HepG2 (cell line): ENCODE data around the gene POU3F1. TPM values are rescaled to one million over a fixed set of nuclear protein-coding genes. Genes with fewer than 3 reads are reported as not detected.

Source experiments
- ARID2 ChIP-seq: sonication (generic); formaldehyde crosslinking; IDR thresholded peaks from 2 replicates; pipeline ENCODE4 v1.8.1; 2022; ENCODE audit warnings: mild to moderate bottlenecking, missing genetic modification reagents, borderline replicate concordance
- ATF6 ChIP-seq: sonication (generic); formaldehyde crosslinking; conservative IDR thresholded peaks from 2 replicates; pipeline ENCODE4 v1.4.0; 2020; ENCODE audit warnings: missing genetic modification reagents
- BATF2 ChIP-seq: sonication (generic); formaldehyde crosslinking; IDR thresholded peaks from 2 replicates; pipeline ENCODE4 v1.8.0; 2022; ENCODE audit warnings: mild to moderate bottlenecking, missing genetic modification reagents, moderate library complexity
- DBP ChIP-seq: sonication (generic); formaldehyde crosslinking; IDR thresholded peaks from 2 replicates; pipeline ENCODE4 v1.4.0; 2020; ENCODE audit warnings: missing genetic modification reagents; ENCODE audit errors: not compliant biosample characterization
- ESRRA ChIP-seq: sonication (generic); formaldehyde crosslinking; IDR thresholded peaks from 2 replicates; pipeline ENCODE4 v1.5.1; 2020; ENCODE audit warnings: mild to moderate bottlenecking, low read depth, missing genetic modification reagents
- FIP1L1 ChIP-seq: fragments of 200-400 bp; formaldehyde crosslinking; IDR thresholded peaks from 2 replicates; pipeline ENCODE4 v1.6.1; 2018; ENCODE audit warnings: low read depth, mild to moderate bottlenecking, low read length, moderate library complexity, borderline replicate concordance; ENCODE audit not compliant: insufficient read depth
- FOXC1 ChIP-seq: sonication (generic); formaldehyde crosslinking; IDR thresholded peaks from 2 replicates; pipeline ENCODE4 v1.8.0; 2022; ENCODE audit warnings: mild to moderate bottlenecking, missing genetic modification reagents, borderline replicate concordance
- KMT2B ChIP-seq: IDR thresholded peaks from 2 replicates; pipeline ENCODE4 v1.6.1; 2016; ENCODE audit warnings: missing genetic modification reagents, missing compliant biosample characterization
- NFYB ChIP-seq: sonication (generic); formaldehyde crosslinking; IDR thresholded peaks from 2 replicates; pipeline ENCODE4 v1.4.0; 2020; ENCODE audit warnings: missing genetic modification reagents
- PCBP2 ChIP-seq: fragments of 200-400 bp; formaldehyde crosslinking; optimal IDR thresholded peaks from 2 replicates; pipeline ENCODE3; 2018; ENCODE audit warnings: low read length, low read depth; ENCODE audit not compliant: poor library complexity, severe bottlenecking
- PTBP1 ChIP-seq: fragments of 200-400 bp; formaldehyde crosslinking; IDR thresholded peaks from 2 replicates; pipeline ENCODE4 v1.6.1; 2018; ENCODE audit warnings: low read length, low read depth; ENCODE audit not compliant: poor library complexity, severe bottlenecking
- RBM39 ChIP-seq: fragments of 200-400 bp; formaldehyde crosslinking; IDR thresholded peaks from one replicate; pipeline ENCODE4 v1.6.1; 2018; ENCODE audit warnings: antibody characterized with exemption, mild to moderate bottlenecking, low read depth, low read length; ENCODE audit not compliant: poor library complexity, severe bottlenecking
- ZMYM4 ChIP-seq: sonication (generic); formaldehyde crosslinking; IDR thresholded peaks from 2 replicates; pipeline ENCODE4 v1.8.1; 2023; ENCODE audit warnings: mild to moderate bottlenecking, missing genetic modification reagents
- ZNF431 ChIP-seq: sonication (generic); formaldehyde crosslinking; IDR thresholded peaks from 2 replicates; pipeline ENCODE4 v1.9.0; 2022; ENCODE audit warnings: missing genetic modification reagents, low read depth, mild to moderate bottlenecking, borderline replicate concordance
- ZNF460 ChIP-seq: sonication (generic); formaldehyde crosslinking; IDR thresholded peaks from 2 replicates; pipeline ENCODE4 v1.5.1; 2020; ENCODE audit warnings: missing genetic modification reagents, mild to moderate bottlenecking, borderline replicate concordance
- ZNF512B ChIP-seq: sonication (generic); formaldehyde crosslinking; IDR thresholded peaks from 2 replicates; pipeline ENCODE4 v1.5.1; 2020; ENCODE audit warnings: missing genetic modification reagents, mild to moderate bottlenecking, borderline replicate concordance
- ZNF709 ChIP-seq: sonication (generic); formaldehyde crosslinking; IDR thresholded peaks from 2 replicates; pipeline ENCODE4 v1.5.0; 2020; ENCODE audit warnings: mild to moderate bottlenecking, missing genetic modification reagents
- ZNF761 ChIP-seq: sonication (generic); formaldehyde crosslinking; conservative IDR thresholded peaks from 2 replicates; pipeline ENCODE4 v1.4.0; 2020; ENCODE audit warnings: mild to moderate bottlenecking, missing genetic modification reagents
- ZNF780A ChIP-seq: sonication (generic); formaldehyde crosslinking; IDR thresholded peaks from 2 replicates; pipeline ENCODE4 v1.8.0; 2022; ENCODE audit warnings: mild to moderate bottlenecking, missing genetic modification reagents, moderate library complexity
- ZNF83 ChIP-seq: sonication (generic); formaldehyde crosslinking; IDR thresholded peaks from 2 replicates; pipeline ENCODE4 v1.4.0; 2020; ENCODE audit warnings: missing genetic modification reagents, mild to moderate bottlenecking, borderline replicate concordance
- ZNF883 ChIP-seq: sonication (generic); formaldehyde crosslinking; IDR thresholded peaks from 2 replicates; pipeline ENCODE4 v1.5.1; 2020; ENCODE audit warnings: mild to moderate bottlenecking, missing genetic modification reagents; ENCODE audit errors: not compliant biosample characterization
- polyA plus RNA-seq, 8 experiments: library from polyadenylated mRNA; depleted of rRNA in 3 of 8; stranded (reverse) in 7 of 8; unstranded in 1 of 8; fragments of >200 nt; fragmentation: Illumina TruSeq in 4 of 8; extraction: Trizol in 4 of 8; gene quantifications; 2 replicates each; pipeline versions ENCODE4 v1.2.1 to v1.2.3, GENCODE V29; 2011 to 2016; ENCODE audit warnings: low read depth in 4 of 8, missing spikeins in 1 of 8, mixed read lengths in 1 of 8; ENCODE audit not compliant: insufficient read depth in 1 of 8
- total RNA-seq, 5 experiments: library from RNA; depleted of rRNA; stranded (reverse); fragments of >200 nt; fragmentation: Illumina TruSeq; extraction: Trizol; gene quantifications; 2 replicates each; pipeline ENCODE4 v1.2.3, GENCODE V29; 2016; ENCODE audit warnings: low read depth in 1 of 5

POU3F1 gene
- total and polyA plus RNA-seq, 2 of the 13 experiments (the other 11 are each of a cell fraction or from before 2014, with no cell fraction given), result not detected

GRCh38 chr1:38012363-38013226 is 34.0 kb downstream of the POU3F1 start, which contains the start of gene UTP11 (continued):
- TF ChIP-seq BATF2 (CRISPR knock-in tag) (peak; percentile 85; the same call in 1 of the 2 replicates), PTBP1 (no peak), ZNF512B (CRISPR knock-in tag) (no peak), ESRRA (CRISPR knock-in tag) (0 out of 2 replicates have a peak, but pooled peaks have one; percentile 66), KMT2B (CRISPR knock-in tag) (peak; percentile 86), ARID2 (peak; percentile 89; the same call in 1 of the 2 replicates), RBM39 (no peak), FIP1L1 (no peak), FOXC1 (CRISPR knock-in tag) (peak; percentile 98), ZNF83 (peak; percentile 98), ZNF761 (CRISPR knock-in tag) (peak; percentile 87), NFYB (CRISPR knock-in tag) (peak; percentile 94), ZNF780A (CRISPR knock-in tag) (no peak), ZNF460 (peak; percentile 7; the same call in 1 of the 2 replicates), PCBP2 (no peak), ZNF883 (CRISPR knock-in tag) (peak; percentile 100), ATF6 (CRISPR knock-in tag) (peak; percentile 92), DBP (CRISPR knock-in tag) (peak; percentile 67), ZNF709 (peak; percentile 84; the same call in 1 of the 2 replicates), ZNF431 (peak; percentile 93), ZMYM4 (CRISPR knock-in tag) (peak; percentile 77)
